ENCODE results near the gene PREX1. TPM values are rescaled to one million over a fixed set of nuclear protein-coding genes. Genes with fewer than 3 reads are reported as not detected.
"Not testable (repeated sequence)": the region's sequence is repeated elsewhere in the genome, so short reads cannot be mapped to it uniquely, and the experiment has no call there.

PREX1 gene
- total RNA-seq, 1 donor from 2014 or later: 248 TPM

DNA sequence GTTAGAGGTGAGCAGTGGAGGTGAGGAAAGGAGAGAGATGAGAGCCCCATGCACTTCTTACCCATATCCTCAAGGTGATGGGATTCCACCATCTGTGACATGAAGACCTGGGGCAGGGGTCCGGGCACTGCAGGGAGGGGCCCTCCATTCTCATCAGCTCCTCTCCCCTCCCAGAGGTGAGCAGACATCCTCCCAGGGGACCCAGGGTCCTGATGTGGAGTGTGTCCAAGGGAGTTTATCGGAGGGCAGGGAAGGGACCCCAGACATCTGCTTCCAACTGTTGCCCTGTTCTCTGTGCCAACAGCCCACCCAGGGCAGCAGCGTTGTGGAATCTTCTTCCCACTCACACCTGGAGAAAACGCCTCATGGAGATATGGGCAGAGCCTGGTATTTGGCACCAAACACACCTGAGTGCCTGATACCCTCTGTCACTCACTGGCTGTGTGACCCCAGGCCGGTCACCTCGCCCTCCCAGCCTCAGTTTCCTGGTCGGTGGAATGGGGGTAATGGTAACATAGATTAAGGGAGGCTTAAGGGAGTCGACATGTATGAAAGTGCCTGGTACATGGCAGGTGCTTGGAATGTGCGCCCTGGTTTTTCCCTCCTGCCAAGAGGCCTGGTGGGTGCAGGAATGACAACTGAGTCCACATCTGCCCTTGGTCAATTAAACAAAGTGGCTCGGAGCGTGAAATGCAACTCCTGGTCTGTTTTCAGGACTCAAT lies 227.9 kb downstream of the PREX1 start:
- H3K4me1 Mint-ChIP-seq (ENCODE audit: unreplicated experiment): no peaks in the 10 kb centered on the region
- TF ChIP-seq, protein P1, sequence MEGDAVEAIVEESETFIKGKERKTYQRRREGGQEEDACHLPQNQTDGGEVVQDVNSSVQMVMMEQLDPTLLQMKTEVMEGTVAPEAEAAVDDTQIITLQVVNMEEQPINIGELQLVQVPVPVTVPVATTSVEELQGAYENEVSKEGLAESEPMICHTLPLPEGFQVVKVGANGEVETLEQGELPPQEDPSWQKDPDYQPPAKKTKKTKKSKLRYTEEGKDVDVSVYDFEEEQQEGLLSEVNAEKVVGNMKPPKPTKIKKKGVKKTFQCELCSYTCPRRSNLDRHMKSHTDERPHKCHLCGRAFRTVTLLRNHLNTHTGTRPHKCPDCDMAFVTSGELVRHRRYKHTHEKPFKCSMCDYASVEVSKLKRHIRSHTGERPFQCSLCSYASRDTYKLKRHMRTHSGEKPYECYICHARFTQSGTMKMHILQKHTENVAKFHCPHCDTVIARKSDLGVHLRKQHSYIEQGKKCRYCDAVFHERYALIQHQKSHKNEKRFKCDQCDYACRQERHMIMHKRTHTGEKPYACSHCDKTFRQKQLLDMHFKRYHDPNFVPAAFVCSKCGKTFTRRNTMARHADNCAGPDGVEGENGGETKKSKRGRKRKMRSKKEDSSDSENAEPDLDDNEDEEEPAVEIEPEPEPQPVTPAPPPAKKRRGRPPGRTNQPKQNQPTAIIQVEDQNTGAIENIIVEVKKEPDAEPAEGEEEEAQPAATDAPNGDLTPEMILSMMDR (IDR thresholded peaks at IDR 0.05; ENCODE audit: unreplicated experiment): no peak
- H3K27ac Mint-ChIP-seq (ENCODE audit: unreplicated experiment): no peak overlapping the region
- no peak for DNase-seq (ENCODE audit: low spot score)
- H3K9me3 Mint-ChIP-seq (ENCODE audit: unreplicated experiment): no peaks in the 10 kb centered on the region
- peaks cover 4% of the 10 kb centered on the region for H3K27me3 Mint-ChIP-seq (ENCODE audit: unreplicated experiment)
- H3K36me3 Mint-ChIP-seq (ENCODE audit: low read depth, unreplicated experiment): no peaks in the 10 kb centered on the region
- H3K4me3 Mint-ChIP-seq (ENCODE audit: unreplicated experiment): no peak overlapping the region

DNA sequence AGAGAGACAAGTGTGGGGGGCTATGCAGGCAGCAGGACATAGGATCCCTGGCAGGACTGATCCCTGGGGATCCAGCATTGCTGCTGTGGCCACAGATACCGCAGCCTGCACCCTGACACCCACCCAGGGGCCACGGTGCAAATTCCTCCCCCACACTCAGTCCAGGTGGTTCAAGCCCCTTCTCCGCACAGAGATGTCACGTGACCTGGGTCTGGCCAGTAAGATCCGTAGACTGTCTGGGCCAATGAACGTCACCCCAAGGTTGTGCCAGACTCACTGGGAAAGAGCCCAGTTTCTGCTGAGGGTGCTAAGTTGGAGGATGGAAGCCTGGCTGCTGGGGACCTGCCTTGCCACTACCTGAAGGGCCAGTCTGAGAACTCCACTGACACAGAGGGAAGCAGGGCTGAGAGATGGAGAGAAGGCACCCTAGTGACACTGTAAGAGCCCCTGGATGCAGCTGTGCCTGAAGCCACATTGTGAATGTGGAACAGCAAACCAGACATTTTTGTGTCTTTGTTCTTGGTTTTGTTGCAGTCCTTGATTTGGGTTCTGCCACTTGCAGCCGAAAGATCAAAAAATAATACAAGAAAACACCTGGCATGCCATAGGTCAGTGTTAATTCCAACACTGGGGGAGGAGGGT lies 228.6 kb downstream of the PREX1 start:
- no peaks in the 10 kb centered on the region for H3K4me1 Mint-ChIP-seq (ENCODE audit: unreplicated experiment)
- no peaks in the 10 kb centered on the region for H3K36me3 Mint-ChIP-seq (ENCODE audit: low read depth, unreplicated experiment)
- H3K4me3 Mint-ChIP-seq (ENCODE audit: unreplicated experiment): no peak overlapping the region
- H3K27me3 Mint-ChIP-seq (ENCODE audit: unreplicated experiment): peaks cover 4% of the 10 kb centered on the region
- no peak overlapping the region for H3K27ac Mint-ChIP-seq (ENCODE audit: unreplicated experiment)
- no peak for DNase-seq (ENCODE audit: low spot score)
- no peaks in the 10 kb centered on the region for H3K9me3 Mint-ChIP-seq (ENCODE audit: unreplicated experiment)
- TF ChIP-seq, protein P1 (IDR thresholded peaks at IDR 0.05; ENCODE audit: unreplicated experiment): no peak

DNA sequence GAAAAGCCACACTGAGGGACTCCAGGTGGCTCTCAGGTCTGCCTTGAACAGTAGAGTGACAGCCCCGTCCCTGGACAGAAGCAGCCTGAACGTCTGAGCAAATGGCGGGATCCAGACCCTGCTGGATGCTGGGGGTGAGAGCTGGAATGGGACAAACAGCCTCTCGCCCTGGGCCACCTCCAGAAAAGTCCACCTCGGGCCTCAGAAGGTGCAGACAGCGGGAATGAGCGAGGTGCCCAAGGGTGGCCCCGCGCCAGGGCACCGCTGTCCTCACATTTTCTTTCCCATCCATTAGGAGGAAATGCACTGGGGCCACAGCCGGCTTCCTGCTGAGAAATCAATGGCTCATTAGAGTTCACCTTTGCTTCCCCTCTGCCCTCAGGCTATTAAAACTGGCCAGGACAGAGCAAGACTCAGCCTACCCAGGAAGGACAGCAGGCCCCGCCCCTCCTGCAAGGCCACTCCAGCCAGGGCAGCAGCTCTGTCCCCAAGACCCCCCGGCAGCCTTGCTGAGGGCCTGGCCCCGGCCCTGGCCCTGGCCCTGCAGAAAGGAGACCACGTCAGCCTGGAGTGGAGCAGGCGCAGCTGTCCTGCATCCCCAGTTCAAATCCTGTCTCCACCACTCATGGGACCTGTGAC lies 229.4 kb downstream of the PREX1 start:
- not testable (repeated sequence) for H3K27ac Mint-ChIP-seq (ENCODE audit: unreplicated experiment); H3K36me3 Mint-ChIP-seq (ENCODE audit: low read depth, unreplicated experiment); DNase-seq (ENCODE audit: low spot score); H3K9me3 Mint-ChIP-seq (ENCODE audit: unreplicated experiment); H3K4me1 Mint-ChIP-seq (ENCODE audit: unreplicated experiment); H3K27me3 Mint-ChIP-seq (ENCODE audit: unreplicated experiment); H3K4me3 Mint-ChIP-seq (ENCODE audit: unreplicated experiment)

DNA sequence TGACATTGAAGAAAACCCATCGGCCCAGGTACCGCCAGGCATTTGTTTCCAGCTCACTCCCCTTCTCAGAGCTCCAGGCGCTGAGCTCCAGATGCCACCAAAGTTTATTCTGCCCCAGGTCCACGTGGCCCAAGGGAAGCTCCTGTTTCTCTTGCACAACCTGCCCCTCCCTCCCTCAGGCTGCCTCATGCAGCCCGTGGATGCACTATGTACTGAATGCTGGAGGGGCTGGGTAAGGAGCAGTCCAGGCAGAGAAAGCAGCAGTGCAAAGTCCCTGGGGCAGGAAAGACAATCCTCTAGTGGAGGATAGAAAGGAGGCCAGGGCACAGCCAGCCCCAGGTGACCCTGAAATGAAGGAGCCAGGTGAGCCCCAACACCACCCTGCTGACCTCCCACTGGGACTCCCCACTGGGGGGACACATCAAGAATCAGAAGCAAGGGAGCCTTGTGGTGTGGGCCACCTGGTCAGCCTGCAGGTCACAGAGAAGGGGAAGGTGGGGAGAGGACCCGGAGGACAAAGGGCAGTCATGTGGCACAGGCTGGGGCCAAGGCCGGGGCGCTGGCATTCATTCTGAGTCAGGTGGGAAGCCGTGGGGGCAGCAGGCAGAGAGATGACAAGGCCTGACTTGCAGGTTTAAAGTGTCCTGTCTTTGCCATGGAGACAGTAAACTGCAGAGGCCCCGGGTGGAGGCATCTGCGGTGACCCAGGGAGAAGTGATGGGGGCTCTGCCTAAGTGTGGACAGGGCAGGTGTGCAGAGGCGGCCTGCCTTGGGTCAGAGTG lies 230.1 kb downstream of the PREX1 start:
- Mint-ChIP-seq H3K27ac (ENCODE audit: unreplicated experiment) (no peak overlapping the region), H3K9me3 (ENCODE audit: unreplicated experiment) (no peaks in the 10 kb centered on the region), H3K4me1 (ENCODE audit: unreplicated experiment) (no peaks in the 10 kb centered on the region), H3K27me3 (ENCODE audit: unreplicated experiment) (peaks cover 4% of the 10 kb centered on the region), H3K36me3 (ENCODE audit: low read depth, unreplicated experiment) (no peaks in the 10 kb centered on the region), H3K4me3 (ENCODE audit: unreplicated experiment) (no peak overlapping the region)
- DNase-seq (ENCODE audit: low spot score): no peak
- TF ChIP-seq, protein P1 (IDR thresholded peaks at IDR 0.05; ENCODE audit: unreplicated experiment): no peak

DNA sequence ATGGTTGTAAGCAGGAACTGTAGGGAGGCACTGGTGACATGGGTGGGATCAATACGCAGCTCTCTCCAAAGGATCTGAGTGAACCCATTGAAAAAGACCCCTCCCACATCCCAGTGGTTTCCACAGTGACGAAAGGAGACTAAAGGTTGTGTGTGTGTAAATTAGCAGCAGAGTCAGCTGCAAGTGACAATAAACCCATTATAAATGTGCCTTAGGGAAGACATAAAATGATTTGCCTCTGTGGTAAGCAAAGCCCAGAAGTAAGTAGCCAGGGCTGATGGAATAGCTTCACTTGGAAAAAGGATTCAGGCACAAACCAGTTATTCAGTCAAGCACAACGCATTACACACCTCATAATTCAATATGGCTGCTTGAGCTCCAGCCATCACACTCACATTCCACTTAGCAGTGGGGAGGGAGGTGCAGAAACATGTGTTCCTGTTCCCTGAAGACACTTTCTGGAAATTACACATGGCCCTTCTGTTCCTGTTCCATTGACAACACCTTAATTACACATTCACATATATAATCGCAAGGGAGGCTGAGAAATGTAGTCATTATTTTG lies 231.4 kb downstream of the PREX1 start:
- H3K27ac Mint-ChIP-seq (ENCODE audit: unreplicated experiment): no peak overlapping the region
- no peaks in the 10 kb centered on the region for H3K4me1 Mint-ChIP-seq (ENCODE audit: unreplicated experiment)
- H3K27me3 Mint-ChIP-seq (ENCODE audit: unreplicated experiment): peaks cover 4% of the 10 kb centered on the region
- DNase-seq (ENCODE audit: low spot score): no peak
- no peak overlapping the region for H3K4me3 Mint-ChIP-seq (ENCODE audit: unreplicated experiment)
- H3K36me3 Mint-ChIP-seq (ENCODE audit: low read depth, unreplicated experiment): no peaks in the 10 kb centered on the region
- TF ChIP-seq, protein P1 (IDR thresholded peaks at IDR 0.05; ENCODE audit: unreplicated experiment): no peak
- H3K9me3 Mint-ChIP-seq (ENCODE audit: unreplicated experiment): no peaks in the 10 kb centered on the region
